Peyer's patch (tissue), 4 donors: ENCODE results near the gene LAMA1. TPM values are rescaled to one million over a fixed set of nuclear protein-coding genes. Genes with fewer than 3 reads are reported as not detected.
"Not testable (repeated sequence)": the region's sequence is repeated elsewhere in the genome, so short reads cannot be mapped to it uniquely, and the experiment has no call there.

Source experiments
- DNase-seq, 3 donors: peaks; one replicate each; pipeline ENCODE4 v3.0.0-alpha.2; 2017 to 2019
- H3K27ac ChIP-seq, 4 donors: fragments of 200-600 bp; sonication (generic); one replicate each; pipeline ENCODE4 v1.5.1; 2016 to 2019
- H3K27me3 ChIP-seq, 2 donors: fragments of 200-600 bp; sonication (generic); one replicate each; pipeline ENCODE4 v1.5.1; 2019
- H3K36me3 ChIP-seq, 3 donors: fragments of 200-600 bp; sonication (generic); one replicate each; pipeline ENCODE4 v1.5.1; 2016 to 2019
- H3K4me1 ChIP-seq, 4 donors: fragments of 200-600 bp; sonication (generic); one replicate each; pipeline ENCODE4 v1.5.1; 2016 to 2019
- H3K4me3 ChIP-seq, 4 donors: fragments of 200-600 bp; sonication (generic); 1 replicate in 3 of 4; 2 replicates in 1 of 4; pipeline ENCODE4 v1.5.1; 2016 to 2019; ENCODE audit warnings: mild to moderate bottlenecking in 1 of 4
- H3K9me3 ChIP-seq, 4 donors: fragments of 200-600 bp; sonication (generic); one replicate each; pipeline ENCODE4 v1.5.1; 2016 to 2019; ENCODE audit warnings: mild to moderate bottlenecking in 1 of 4
- POLR2A ChIP-seq, 2 donors: fragments of 450-650 bp; IDR thresholded peaks; one replicate each; pipeline ENCODE4 v1.5.1; 2017; ENCODE audit warnings: antibody characterized with exemption in 2 of 2, mild to moderate bottlenecking in 2 of 2, moderate library complexity in 2 of 2
- total RNA-seq, 4 donors: library from RNA; depleted of rRNA; stranded (reverse); fragments of >200 nt; gene quantifications; one replicate each; pipeline ENCODE4 v1.1.0, GENCODE V29; 2016
- TF ChIP-seq, protein P1 (sequence below), 6 experiments: fragments of 450-650 bp in 4 of 6; fragments of 200-600 bp in 2 of 6; sonication (generic) in 1 of 6; IDR thresholded peaks; one replicate each; pipeline ENCODE4 v1.5.1; 2017 to 2019; ENCODE audit warnings: antibody characterized with exemption in 6 of 6, mild to moderate bottlenecking in 3 of 6, moderate library complexity in 1 of 6

Gene LAMA1
- total RNA-seq, 4 donors from 2014 or later, result 1.8 to 3.5 (median 2.2) TPM; not detected in 1

DNA sequence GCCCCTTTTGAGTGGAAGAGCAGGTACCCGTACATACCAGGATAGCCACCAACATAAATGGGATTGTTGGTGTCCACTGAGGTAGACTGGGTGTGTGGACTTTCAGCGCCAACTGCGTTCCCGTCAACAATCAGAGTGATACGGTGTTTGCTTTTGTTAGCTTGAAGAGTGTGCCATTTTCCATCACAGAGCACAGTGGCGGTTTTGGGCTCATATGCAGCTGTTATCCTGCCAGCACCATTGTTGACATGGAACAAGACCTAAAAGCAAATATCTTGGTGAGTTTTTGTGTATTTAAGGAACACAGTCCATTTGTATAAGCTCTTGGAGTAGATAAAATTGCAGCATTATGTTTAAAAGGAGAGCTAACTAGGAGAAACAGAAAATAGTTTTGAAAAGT, 174.5 kb downstream of the LAMA1 start:
- Histone ChIP-seq H3K4me1 (peaks cover 0 to 6% (median 0%) of the 10 kb centered on the region in 4 donors), H3K27ac (no peak overlapping the region)
- DNase-seq, result no peak

GRCh38 chr18:6942742-6943141, 174.9 kb downstream of the LAMA1 start:
- no peak overlapping the region for H3K4me3 ChIP-seq
- peaks cover 0 to 6% (median 0%) of the 10 kb centered on the region in 3 donors for H3K36me3 ChIP-seq
- H3K27ac ChIP-seq, result no peak overlapping the region
- no peaks in the 10 kb centered on the region for H3K9me3 ChIP-seq
- H3K4me1 ChIP-seq, result peaks cover 0 to 2% (median 0%) of the 10 kb centered on the region in 4 donors
- DNase-seq, result no peak
- no peaks in the 10 kb centered on the region for H3K27me3 ChIP-seq
- TF ChIP-seq, protein P1, sequence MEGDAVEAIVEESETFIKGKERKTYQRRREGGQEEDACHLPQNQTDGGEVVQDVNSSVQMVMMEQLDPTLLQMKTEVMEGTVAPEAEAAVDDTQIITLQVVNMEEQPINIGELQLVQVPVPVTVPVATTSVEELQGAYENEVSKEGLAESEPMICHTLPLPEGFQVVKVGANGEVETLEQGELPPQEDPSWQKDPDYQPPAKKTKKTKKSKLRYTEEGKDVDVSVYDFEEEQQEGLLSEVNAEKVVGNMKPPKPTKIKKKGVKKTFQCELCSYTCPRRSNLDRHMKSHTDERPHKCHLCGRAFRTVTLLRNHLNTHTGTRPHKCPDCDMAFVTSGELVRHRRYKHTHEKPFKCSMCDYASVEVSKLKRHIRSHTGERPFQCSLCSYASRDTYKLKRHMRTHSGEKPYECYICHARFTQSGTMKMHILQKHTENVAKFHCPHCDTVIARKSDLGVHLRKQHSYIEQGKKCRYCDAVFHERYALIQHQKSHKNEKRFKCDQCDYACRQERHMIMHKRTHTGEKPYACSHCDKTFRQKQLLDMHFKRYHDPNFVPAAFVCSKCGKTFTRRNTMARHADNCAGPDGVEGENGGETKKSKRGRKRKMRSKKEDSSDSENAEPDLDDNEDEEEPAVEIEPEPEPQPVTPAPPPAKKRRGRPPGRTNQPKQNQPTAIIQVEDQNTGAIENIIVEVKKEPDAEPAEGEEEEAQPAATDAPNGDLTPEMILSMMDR (IDR thresholded peaks at IDR 0.05), result no peak
- TF ChIP-seq POLR2A (IDR thresholded peaks at IDR 0.05), result no peak

More for the DNA sequence above, 174.5 kb downstream of the LAMA1 start:
- Histone ChIP-seq H3K4me3 (no peak overlapping the region), H3K9me3 (no peaks in the 10 kb centered on the region), H3K36me3 (peaks cover 0 to 6% (median 0%) of the 10 kb centered on the region in 3 donors), H3K27me3 (no peaks in the 10 kb centered on the region)
- no peak for TF ChIP-seq POLR2A (IDR thresholded peaks at IDR 0.05)
- TF ChIP-seq, protein P1 (IDR thresholded peaks at IDR 0.05), result no peak

DNA sequence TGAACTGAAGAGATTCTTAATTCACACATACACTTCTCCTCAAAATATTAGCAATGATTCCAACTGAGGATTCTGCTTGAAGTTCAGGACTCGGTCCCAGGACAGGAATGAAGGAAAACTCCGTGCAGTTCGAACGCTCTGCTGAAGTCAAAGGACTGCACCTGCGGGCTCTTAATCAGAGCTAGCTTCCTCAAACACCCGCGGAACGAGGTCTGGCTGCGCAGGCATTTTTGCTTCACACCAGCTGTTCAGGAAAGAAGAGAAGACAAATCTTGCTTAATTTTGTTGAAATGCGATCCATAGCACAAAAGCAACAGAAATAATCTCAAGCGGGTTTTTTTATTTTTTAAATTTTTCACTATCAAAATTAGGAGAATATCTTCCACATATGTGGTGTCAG, 175.6 kb downstream of the LAMA1 start:
- TF ChIP-seq, protein P1 (IDR thresholded peaks at IDR 0.05), result no peak
- no peak for TF ChIP-seq POLR2A (IDR thresholded peaks at IDR 0.05)
- Histone ChIP-seq H3K4me1 (no peaks in the 10 kb centered on the region), H3K4me3 (no peak overlapping the region), H3K27me3 (no peaks in the 10 kb centered on the region), H3K9me3 (no peaks in the 10 kb centered on the region), H3K27ac (no peak overlapping the region), H3K36me3 (peaks cover 0 to 6% (median 0%) of the 10 kb centered on the region in 3 donors)
- DNase-seq, result no peak

DNA sequence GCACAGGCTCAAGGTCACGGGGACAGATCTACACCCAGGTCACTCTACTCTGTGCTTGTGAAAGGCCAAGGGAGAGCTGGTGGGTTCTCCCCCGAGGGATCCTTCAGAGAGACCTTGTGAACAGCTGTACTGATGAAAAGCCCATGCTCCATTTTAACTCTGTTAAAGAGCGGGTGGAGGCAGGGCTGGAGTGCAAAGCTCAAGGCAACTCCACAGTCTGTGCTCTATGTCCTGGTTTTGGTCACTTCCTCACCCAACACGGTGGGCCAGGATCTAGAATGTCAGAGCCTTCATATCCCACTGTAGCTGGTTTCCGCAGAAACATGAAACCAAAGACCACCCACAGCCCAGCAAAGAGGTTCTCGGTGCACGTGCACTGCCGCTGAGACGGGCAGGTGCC, 177.1 kb downstream of the LAMA1 start:
- Histone ChIP-seq H3K4me3 (no peak overlapping the region), H3K36me3 (peaks cover 0 to 6% (median 0%) of the 10 kb centered on the region in 3 donors), H3K9me3 (no peaks in the 10 kb centered on the region), H3K4me1 (no peaks in the 10 kb centered on the region), H3K27ac (no peak overlapping the region), H3K27me3 (no peaks in the 10 kb centered on the region)
- TF ChIP-seq, protein P1 (IDR thresholded peaks at IDR 0.05), result no peak
- no peak for TF ChIP-seq POLR2A (IDR thresholded peaks at IDR 0.05)
- no peak for DNase-seq

DNA sequence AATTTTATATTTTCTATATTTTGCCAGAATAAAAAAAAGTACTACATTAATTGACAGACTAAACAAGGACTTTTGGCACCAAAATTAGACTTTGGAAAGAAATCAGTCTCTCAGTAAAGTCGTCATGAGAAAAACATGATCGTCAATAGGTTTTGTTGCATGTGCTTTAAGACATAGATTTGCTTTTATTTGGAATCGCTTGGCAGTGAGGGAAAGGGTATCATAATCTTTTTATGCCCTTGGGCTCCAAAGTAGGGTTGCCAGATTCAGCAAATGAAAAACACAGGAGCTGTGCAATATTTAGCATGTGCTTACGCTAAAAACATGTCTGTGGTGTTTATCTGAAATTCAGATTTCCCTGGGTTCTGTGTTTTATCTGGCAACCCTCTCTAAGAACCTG, 177.6 kb downstream of the LAMA1 start:
- no peak for TF ChIP-seq POLR2A (IDR thresholded peaks at IDR 0.05)
- TF ChIP-seq, protein P1 (IDR thresholded peaks at IDR 0.05), result no peak
- Histone ChIP-seq H3K9me3 (no peaks in the 10 kb centered on the region), H3K27ac (no peak overlapping the region), H3K4me3 (no peak overlapping the region), H3K27me3 (no peaks in the 10 kb centered on the region), H3K4me1 (no peaks in the 10 kb centered on the region), H3K36me3 (peaks cover 0 to 6% (median 0%) of the 10 kb centered on the region in 3 donors)
- DNase-seq, result no peak

DNA sequence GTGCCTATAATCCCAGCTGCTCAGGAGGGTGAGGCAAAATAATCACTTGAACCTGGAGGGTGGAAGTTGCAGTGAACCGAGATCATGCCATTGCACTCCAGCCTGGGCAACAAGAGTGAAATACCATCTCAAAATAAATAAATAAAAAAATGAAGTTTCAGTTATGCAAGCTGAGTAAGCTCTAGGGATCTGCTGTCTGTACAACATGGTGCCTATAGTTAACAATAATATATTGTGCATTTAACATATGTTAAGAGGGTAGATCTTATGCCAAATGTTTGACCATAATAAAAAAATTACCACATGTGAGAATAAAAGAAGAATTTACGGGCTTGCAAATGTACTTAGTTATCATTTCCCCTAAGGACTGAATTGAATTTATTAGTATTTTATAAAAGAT, 179.2 kb downstream of the LAMA1 start:
- not testable (repeated sequence) for H3K27ac ChIP-seq, H3K36me3 ChIP-seq, H3K9me3 ChIP-seq, H3K4me1 ChIP-seq, DNase-seq, H3K27me3 ChIP-seq, H3K4me3 ChIP-seq
